ENCODE data around the gene PEX13.

Gene PEX13

GRCh38 chr2:61091485-61091884 is 74.0 kb downstream of the PEX13 start:
- FAIRE-seq (no peak), DNase-seq (ENCODE audit: insufficient read length, low spot score) (no peak)
- no peak for TF ChIP-seq POLR2AphosphoS5 (IDR thresholded peaks at IDR 0.05; ENCODE audit: low read depth, low read length)
- no peak for TF ChIP-seq POU2F2 (IDR thresholded peaks at IDR 0.05; ENCODE audit: low read depth, low read length)
- TF ChIP-seq SPI1 (IDR thresholded peaks at IDR 0.05; ENCODE audit: low read depth, low read length), result no peak
- TF ChIP-seq POLR2A (IDR thresholded peaks at IDR 0.05; ENCODE audit: low read depth, low read length), result no peak
- TF ChIP-seq PAX5 (IDR thresholded peaks at IDR 0.05; ENCODE audit: insufficient read depth, low read length, severe bottlenecking), result no peak
- no peak for TF ChIP-seq TAF1 (IDR thresholded peaks at IDR 0.05; ENCODE audit: low read depth, low read length)

- TF ChIP-seq POLR2A (IDR thresholded peaks at IDR 0.05; ENCODE audit: low read depth, low read length), result no peak
- TF ChIP-seq PAX5 (IDR thresholded peaks at IDR 0.05; ENCODE audit: insufficient read depth, low read length, severe bottlenecking), result no peak
- DNase-seq (ENCODE audit: insufficient read length, low spot score) (no peak), FAIRE-seq (no peak)
Observed at GRCh38 chr2:61096438-61096837, 78.9 kb downstream of the PEX13 start.

- DNase-seq (ENCODE audit: insufficient read length, low spot score) (no peak), FAIRE-seq (no peak)
- TF ChIP-seq PAX5 (IDR thresholded peaks at IDR 0.05; ENCODE audit: insufficient read depth, low read length, severe bottlenecking) (no peak), POLR2A (IDR thresholded peaks at IDR 0.05; ENCODE audit: low read depth, low read length) (no peak), TAF1 (IDR thresholded peaks at IDR 0.05; ENCODE audit: low read depth, low read length) (no peak), POU2F2 (IDR thresholded peaks at IDR 0.05; ENCODE audit: low read depth, low read length) (no peak), POLR2AphosphoS5 (IDR thresholded peaks at IDR 0.05; ENCODE audit: low read depth, low read length) (no peak), SPI1 (IDR thresholded peaks at IDR 0.05; ENCODE audit: low read depth, low read length) (no peak)
Observed at GRCh38 chr2:61100801-61101200, 83.3 kb downstream of the PEX13 start.
